ENCODE data around the gene CDA.

The CDA gene

DNA sequence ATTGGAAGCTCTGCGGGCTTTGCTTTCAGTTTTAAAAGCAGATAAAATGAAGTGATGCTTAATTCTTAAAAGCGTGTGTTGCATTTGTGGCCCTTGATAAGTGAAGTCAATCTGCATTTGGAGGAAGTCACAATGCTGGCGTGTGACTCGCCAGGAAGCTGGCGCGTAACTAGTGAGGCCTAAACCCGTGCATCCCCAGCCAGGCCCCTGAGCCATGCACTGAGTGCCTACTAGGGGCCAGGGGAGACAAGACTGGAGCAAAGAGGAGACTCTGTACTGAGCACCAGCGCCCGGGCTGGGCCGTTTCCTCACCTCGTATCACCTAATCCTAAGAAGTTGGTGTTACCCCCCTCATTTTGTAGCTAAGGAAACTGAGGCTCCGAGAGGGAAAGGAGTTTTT lies 76.8 kb downstream of the CDA start:
- no peak for DNase-seq (ENCODE audit: low spot score)
- H3K9me3 ChIP-seq (ENCODE audit: severe bottlenecking), result no peaks in the 10 kb centered on the region
- no peak for TF ChIP-seq CTCF (IDR thresholded peaks at IDR 0.05; ENCODE audit: poor library complexity, severe bottlenecking)
- no peak for ATAC-seq (ENCODE audit: low read depth)
- no peaks in the 10 kb centered on the region for H3K4me1 ChIP-seq (ENCODE audit: insufficient read depth, poor library complexity, severe bottlenecking)
- H3K27ac ChIP-seq (ENCODE audit: poor library complexity, severe bottlenecking), result no peak overlapping the region
- no peaks in the 10 kb centered on the region for H3K36me3 ChIP-seq (ENCODE audit: low read depth)
- H3K27me3 ChIP-seq (ENCODE audit: insufficient read depth, poor library complexity, severe bottlenecking), result no peaks in the 10 kb centered on the region
- H3K4me3 ChIP-seq (ENCODE audit: severe bottlenecking), result no peak overlapping the region

- H3K4me3 ChIP-seq (ENCODE audit: severe bottlenecking), result no peak overlapping the region
- TF ChIP-seq CTCF (IDR thresholded peaks at IDR 0.05; ENCODE audit: poor library complexity, severe bottlenecking), result no peak
- H3K9me3 ChIP-seq (ENCODE audit: severe bottlenecking), result no peaks in the 10 kb centered on the region
- H3K27me3 ChIP-seq (ENCODE audit: insufficient read depth, poor library complexity, severe bottlenecking), result no peaks in the 10 kb centered on the region
- no peak overlapping the region for H3K27ac ChIP-seq (ENCODE audit: poor library complexity, severe bottlenecking)
- no peaks in the 10 kb centered on the region for H3K4me1 ChIP-seq (ENCODE audit: insufficient read depth, poor library complexity, severe bottlenecking)
- DNase-seq (ENCODE audit: low spot score), result no peak
- no peaks in the 10 kb centered on the region for H3K36me3 ChIP-seq (ENCODE audit: low read depth)
- ATAC-seq (ENCODE audit: low read depth), result no peak
Observed at GRCh38 chr1:20666146-20666545, 77.2 kb downstream of the CDA start.

DNA sequence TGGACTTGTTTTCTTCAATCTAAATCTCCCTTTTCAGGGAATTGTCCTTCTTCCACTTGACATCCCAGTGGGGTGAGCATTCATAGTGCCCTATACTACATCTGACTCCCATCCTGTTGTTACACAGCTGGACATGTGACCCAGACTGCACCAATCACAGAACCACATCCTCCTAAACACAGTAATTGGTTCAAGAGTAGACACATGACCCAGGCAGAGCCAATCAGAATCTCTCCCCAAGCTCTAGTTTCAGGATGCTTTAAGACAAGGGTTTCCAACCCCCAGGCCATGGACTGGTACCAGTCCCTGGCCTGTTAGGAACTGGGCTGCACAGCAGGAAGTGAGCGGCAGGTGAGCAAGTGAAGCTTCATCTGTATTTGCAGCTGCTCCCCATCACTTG lies 77.9 kb downstream of the CDA start:
- Histone ChIP-seq H3K4me3 (ENCODE audit: severe bottlenecking) (no peak overlapping the region), H3K9me3 (ENCODE audit: severe bottlenecking) (no peaks in the 10 kb centered on the region), H3K27me3 (ENCODE audit: insufficient read depth, poor library complexity, severe bottlenecking) (no peaks in the 10 kb centered on the region), H3K36me3 (ENCODE audit: low read depth) (no peaks in the 10 kb centered on the region), H3K27ac (ENCODE audit: poor library complexity, severe bottlenecking) (no peak overlapping the region), H3K4me1 (ENCODE audit: insufficient read depth, poor library complexity, severe bottlenecking) (no peaks in the 10 kb centered on the region)
- ATAC-seq (ENCODE audit: low read depth) (peak; percentile 66; the same call in 2 of the 3 replicates), DNase-seq (ENCODE audit: low spot score) (no peak)
- TF ChIP-seq CTCF (IDR thresholded peaks at IDR 0.05; ENCODE audit: poor library complexity, severe bottlenecking), result no peak
